ENCODE results near the gene ACADSB.

The ACADSB gene

DNA sequence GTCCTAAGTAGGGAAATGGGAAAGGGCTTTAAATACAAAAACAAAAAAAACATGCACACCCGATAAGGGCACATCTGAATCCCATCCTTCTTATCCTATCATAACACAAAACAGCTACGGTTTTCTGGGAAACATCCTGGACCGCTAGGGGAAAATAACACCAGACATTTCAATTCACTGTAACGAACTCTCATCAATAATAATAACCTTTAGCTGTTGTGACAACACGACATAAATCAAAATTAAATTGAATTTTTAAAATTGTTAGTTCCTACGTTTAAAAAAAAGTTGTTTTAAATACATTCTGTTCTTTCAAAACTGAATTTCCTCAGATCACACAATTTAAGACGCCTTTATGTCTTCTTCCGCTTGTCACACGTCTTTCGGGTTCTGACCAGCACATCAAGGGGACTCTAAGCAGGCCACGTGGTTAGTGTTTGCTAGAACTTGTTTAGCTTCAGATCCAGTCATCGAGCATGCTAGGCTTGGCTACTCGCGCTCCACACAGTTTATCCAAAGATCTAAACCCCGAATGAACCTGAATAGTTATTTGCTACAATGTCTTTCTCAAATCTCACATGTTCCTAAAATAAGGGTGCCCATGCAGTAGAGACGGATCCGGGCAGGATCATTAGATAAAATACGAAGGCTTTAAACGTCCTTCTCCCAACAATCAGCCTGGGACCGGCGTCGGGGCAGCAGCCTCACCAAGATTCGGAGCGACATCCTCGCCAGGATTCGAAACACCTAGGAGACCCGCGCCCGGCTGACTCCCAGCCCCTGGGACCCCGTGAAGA, 1.1 kb upstream of the ACADSB start:
- peak; percentile 7 for DNase-seq

DNA sequence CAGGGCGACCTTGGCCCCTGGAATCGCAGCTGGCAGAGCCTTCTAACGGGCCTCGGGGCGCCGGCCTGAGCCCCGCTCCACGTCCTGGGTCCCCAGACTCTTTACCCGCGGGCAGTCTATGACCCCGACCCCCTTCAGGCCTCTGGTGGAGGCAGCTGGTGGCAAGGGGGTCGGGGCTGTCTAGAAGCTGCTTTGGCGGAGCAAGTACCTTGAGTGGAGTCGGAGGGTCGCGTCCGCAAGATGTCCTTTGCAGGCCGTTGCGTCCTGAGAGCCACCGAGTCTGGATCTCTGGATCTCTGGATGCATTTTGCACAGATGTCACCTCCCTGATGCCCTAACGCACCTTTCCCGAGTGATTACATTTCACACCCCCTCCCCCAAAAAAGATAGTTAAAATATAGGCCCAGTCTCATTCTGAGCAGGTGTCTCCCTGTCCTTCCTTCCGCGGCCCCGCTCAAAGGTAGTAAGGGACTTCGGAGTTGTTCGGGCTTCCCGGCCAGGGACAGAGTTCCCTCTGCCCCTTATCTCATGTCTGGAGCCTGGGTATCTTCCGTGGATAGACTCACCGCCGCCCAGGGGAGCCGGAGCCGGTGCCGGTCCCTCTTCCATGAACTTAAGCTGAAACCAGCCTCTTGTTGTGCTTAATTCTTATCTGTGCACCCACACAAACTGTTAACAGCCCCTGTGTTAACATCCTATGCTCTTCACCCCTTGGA, 457 bp downstream of the ACADSB start:
- DNase-seq, result no peak

DNA sequence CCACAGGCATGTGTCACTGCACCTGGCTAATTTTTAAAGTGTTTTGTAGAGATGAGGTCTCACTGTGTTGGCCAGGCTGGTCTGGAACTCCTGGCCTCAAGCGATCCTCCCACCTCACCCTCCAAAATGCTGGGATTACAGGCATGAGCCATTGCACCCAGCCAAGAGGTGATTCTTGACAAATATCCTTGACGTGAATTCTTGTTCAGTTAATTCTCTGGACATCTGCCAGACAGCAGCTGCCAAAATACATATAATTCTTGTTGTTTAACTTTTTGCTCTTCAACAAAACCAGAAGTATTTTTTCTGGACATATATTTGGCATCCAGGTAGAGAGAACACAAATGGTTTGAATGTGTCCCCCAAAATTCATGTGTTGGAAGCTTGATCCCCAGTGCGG, 3.2 kb downstream of the ACADSB start:
- DNase-seq, result no peak

- no peak for DNase-seq
Observed at GRCh38 chr10:123013456-123014419, 4.9 kb downstream of the ACADSB start.

DNA sequence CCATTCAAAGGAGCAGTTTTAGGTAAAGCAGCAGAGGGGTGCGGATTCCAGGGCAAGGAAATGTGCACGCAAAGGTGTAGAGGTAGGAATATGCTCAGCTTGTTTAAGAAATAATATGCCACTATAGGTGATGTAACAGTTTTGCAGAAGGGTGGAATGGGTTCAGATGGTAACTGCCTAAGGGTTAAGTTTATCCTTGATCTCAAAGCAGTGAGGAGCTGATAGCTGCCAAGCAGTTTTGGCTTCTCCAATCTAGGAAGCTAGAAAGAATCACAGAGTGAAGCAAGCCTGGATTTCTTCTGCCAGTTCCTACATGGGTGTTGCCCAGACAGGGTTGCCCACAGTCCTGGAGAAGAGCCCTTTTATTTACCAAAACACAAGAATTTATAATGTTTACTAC, 6.0 kb downstream of the ACADSB start:
- DNase-seq, result no peak

DNA sequence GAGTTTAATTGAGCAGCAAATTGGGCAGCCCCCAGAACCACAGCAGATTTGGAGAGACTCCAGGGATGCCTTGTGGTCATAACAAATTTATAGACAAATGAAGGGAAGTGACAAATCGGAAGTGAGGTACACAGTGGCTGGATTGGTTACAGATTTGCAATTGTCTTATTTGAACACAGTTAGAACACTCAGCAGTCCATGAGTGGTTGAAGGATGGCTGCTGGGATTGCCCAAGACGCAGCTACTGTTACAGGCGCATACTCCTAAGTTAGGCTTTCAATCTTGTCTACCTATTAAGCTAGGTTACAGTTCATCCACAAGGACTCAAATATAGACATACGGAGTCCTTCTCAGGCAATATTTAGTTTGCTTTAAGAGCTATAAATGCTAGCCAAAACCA, 7.4 kb downstream of the ACADSB start:
- DNase-seq, result no peak

- DNase-seq, result no peak
Observed at GRCh38 chr10:123017421-123018165, 8.8 kb downstream of the ACADSB start.

GRCh38 chr10:123018531-123018930, 9.7 kb downstream of the ACADSB start:
- no peak for DNase-seq

DNA sequence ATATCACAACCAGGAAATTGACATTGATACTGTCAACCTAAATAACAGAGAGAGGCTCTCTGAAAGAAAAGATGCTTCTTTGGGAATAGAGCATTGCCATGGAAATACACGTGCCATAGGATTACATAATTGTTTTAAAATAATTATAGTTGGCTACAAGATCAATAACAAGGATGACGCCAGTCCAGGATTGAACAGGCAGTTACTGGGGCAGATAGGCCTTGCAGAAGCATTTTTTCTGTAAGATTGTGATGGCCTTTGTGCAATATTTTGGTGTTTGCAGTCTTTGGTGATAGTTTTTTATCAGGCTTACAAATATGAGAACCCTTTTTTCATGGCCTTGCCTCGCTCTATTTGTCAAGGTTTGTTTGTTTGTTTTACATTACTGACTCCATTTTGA, 10.5 kb downstream of the ACADSB start:
- no peak for DNase-seq

DNA sequence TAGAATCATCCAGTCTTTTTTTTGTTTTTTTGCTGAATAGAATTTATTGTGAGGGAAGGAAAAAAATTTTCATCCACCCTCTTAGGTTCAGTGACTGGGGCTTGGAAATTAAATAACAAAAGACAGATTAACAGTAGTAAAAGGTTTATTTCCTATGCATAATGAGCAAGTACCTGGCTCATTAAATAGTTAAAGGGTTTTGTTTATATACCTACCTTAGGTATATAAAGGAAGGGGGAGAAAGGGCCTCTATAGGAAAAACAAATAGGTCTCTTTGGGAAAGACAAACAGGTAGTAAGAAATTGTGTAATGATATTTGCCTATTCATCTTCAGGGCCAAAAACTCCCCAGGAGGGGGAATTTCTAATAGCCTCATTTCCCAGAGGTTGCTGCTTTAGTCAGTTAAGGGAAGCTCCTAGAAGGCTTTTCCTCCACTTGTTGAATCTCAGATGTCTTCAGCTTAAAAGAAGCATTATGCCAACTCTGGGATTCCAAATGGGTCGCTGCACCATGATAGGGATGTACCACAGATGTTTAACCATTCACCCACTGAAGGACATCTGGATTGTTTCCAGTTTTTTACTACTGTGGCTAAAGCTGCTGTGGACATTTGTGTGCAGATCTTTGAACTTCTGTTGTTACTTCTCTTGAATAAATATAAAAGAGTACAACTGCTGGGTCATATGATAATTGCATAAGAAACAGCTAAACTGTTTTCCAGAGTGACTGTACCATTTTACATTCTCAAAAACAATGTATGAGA, 11.3 kb downstream of the ACADSB start:
- no peak for DNase-seq

GRCh38 chr10:123021517-123021916, 12.7 kb downstream of the ACADSB start:
- no peak for DNase-seq

- DNase-seq, result no peak
Observed at GRCh38 chr10:123024540-123024939, 15.7 kb downstream of the ACADSB start.

DNA sequence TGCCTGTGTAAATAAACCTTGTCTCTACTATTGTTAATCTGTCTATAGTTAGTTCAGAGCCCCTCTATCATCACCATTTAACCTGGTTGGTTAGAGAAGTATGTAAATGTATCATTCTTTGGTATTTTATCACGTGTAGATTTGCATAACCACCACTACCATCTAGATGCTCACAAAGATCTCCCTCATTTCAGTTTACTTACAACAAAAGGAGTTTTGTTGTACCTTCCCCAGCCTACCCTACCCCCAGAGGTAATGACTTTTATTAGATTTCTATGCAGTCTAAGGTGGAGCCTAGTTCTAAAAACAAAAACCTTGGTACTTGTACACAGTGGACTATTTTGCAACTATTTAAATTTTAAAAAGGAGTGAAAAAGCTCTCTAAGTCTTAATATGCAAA, 17.5 kb downstream of the ACADSB start:
- DNase-seq, result no peak

- DNase-seq, result peak; percentile 40
Observed at GRCh38 chr10:123027861-123028260, 19.1 kb downstream of the ACADSB start.

DNA sequence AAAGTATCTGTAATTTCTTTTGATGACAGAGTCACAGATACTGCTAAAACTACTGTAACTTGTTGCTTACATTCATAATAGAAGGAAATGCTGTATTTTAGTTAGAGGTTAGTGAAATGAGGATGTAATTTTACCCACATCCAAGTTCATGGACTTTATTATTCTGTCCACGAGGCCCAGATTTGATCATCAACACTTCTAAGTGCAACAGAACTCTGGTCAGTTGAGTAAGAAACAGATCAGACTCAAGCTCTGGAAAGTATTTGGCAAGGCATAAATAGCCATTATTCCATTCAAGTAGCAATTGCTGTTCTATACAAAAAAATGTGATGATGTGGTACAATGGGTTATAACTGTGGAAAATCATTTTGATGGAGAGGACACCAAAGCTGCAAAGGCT, 22.3 kb downstream of the ACADSB start:
- no peak for DNase-seq

DNA sequence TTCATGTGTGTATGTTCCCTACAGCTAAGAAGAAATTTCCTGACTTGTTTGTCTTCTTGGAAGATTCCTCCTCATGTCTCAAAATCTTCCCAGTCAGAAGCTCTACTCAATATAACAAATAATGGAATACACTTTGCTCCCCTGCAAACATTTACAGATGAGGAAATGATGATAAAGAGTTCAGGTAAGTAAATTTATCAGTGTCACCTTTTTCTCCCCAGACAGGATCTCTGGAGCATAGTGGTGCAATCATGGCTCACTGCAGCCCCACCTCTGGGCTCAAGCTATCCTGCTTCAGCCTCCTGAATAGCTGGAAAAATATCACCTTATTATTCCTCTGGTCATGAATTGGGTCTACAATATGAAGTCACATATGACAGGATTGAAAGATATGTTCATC, 25.5 kb downstream of the ACADSB start:
- no peak for DNase-seq

DNA sequence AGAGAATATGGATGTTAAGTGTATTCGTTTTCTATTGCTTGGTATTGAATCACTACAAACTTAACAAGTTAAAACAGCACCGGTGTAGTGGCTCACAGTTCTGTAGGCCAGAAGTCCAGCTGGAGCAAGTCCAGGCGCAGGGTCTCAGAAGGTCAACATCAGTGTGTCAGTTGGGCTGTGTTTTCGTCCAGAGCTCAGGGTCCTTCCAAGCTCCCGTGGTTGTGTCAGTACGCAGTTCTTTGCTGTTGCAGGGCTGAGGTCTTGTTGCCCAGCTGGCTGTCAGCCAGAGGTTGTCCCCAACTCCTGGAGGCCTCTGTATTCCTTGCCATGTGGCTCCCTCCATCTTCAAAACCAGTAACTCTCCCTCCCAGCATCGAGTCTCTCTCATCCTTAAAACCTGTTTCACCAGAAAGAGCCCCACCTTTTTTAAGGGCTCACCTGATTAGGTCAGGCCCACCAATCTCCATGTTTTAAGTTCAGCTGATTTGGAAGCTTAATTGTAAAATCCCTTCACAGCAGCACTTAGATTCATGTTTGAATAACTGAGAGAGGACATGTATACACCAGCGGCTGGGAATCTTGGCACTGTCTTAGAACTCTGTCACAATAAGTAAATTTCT, 26.8 kb downstream of the ACADSB start:
- DNase-seq, result no peak

DNA sequence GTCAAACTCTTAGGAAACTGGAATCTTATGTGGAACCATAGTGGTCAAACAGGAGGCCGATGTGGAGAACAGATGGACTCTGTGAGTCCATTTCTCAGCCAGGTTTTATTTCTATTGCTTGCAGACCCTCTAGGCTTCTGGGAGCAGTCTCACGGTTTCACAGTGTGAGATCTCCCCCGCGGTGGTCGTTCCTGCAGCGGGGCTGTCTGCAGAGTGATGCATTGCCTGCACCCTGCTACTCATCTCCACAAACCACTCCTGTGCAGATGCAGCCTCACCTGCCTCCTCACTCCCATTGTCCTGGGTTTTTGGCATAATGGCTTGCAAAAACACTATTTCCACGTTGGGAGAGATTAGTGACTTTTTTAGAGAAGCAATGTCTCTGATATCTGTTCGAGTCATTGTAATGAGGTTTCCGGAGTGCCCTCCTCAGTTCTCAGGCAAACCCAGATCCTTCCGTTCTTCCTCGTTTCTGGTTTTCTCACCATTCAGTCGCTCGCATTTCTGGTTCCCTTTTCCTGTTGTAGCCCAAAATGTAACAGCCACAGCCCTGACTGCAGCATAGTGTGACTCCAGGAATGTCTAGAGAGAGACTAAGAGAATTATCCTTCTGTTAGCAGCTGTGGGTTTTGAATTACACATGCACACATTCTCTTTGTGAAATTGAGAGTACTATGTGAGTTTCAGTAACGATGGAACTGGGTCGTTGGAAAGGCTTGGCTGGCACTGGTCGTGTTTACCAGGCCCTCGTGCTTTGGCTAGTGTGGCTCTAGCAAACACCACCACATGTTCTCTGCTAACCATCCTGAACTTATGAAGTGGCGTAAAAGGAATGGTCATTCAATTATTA, 30.2 kb downstream of the ACADSB start:
- DNase-seq, result no peak

DNA sequence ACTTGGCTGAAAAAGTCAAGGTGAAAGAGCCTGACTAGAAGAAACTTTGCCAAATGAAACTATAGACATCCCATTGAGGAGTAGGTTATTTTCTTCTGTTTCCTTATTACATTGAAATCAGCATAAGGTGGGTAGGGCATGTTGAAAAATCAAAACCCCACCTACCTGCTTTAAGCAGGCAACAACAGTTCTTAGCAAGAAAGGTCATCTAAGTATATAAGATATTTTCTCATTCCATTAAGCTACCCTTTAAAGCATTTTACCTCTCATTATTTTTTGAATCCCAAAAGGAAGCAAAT, 30.8 kb downstream of the ACADSB start:
- no peak for DNase-seq

- DNase-seq, result no peak
Observed at GRCh38 chr10:123042708-123043408, 34.1 kb downstream of the ACADSB start.
